Cardiac muscle cell (in vitro differentiated cells and primary cell): ENCODE measurements around the gene LYRM7. TPM values are rescaled to one million over a fixed set of nuclear protein-coding genes. Genes with fewer than 3 reads are reported as not detected.

Experiments
- DNase-seq, 2 donors: peaks; one replicate each; pipeline versions ENCODE4 v3.0.0 to v3.0.0-alpha.2; 2010 to 2017; ENCODE audit warnings: low read depth in 1 of 2, low spot score in 1 of 2
- H3K27ac ChIP-seq: fragments of 200-600 bp; sonication (generic); 2 replicates; pipeline ENCODE4 v1.5.1; 2016
- H3K27me3 ChIP-seq: fragments of 200-600 bp; sonication (generic); 2 replicates; pipeline ENCODE4 v1.6.0; 2016; ENCODE audit warnings: control low read depth
- H3K36me3 ChIP-seq: fragments of 200-600 bp; sonication (generic); 2 replicates; pipeline ENCODE4 v1.5.1; 2016; ENCODE audit warnings: control low read depth
- H3K4me1 ChIP-seq: fragments of 200-600 bp; sonication (generic); 2 replicates; pipeline ENCODE4 v1.8.1; 2017; ENCODE audit warnings: low read depth, mild to moderate bottlenecking, mixed run types
- H3K4me3 ChIP-seq: fragments of 200-600 bp; sonication (generic); 2 replicates; pipeline ENCODE4 v1.5.1; 2016; ENCODE audit warnings: mild to moderate bottlenecking
- H3K9me3 ChIP-seq: fragments of 200-600 bp; sonication (generic); 2 replicates; pipeline ENCODE4 v1.5.1; 2017; ENCODE audit warnings: low read depth, mild to moderate bottlenecking, control low read depth
- CTCF ChIP-seq: IDR thresholded peaks from 2 replicates; pipeline ENCODE4 v1.5.1; 2012; ENCODE audit warnings: low read depth, mild to moderate bottlenecking, low read length
- polyA plus RNA-seq: library from polyadenylated mRNA; unstranded; fragments of >200 nt; fragmentation: Nextera tagmentation; extraction: Ambion mirVana; gene quantifications from 2 replicates; pipeline ENCODE4 v1.2.1, GENCODE V29; 2016
- total RNA-seq: library from RNA; depleted of rRNA; stranded (reverse); fragments of >200 nt; gene quantifications from 2 replicates; pipeline ENCODE4 v1.2.3, GENCODE V29; 2016

The LYRM7 gene
- total and polyA plus RNA-seq, 2 experiments from 2014 or later, result 7.1 to 25.5 TPM

- H3K36me3 ChIP-seq, result no peaks in the 10 kb centered on the region
- H3K4me3 ChIP-seq, result no peak overlapping the region
- H3K27me3 ChIP-seq, result no peaks in the 10 kb centered on the region
- no peak for TF ChIP-seq CTCF
- peaks cover 11% of the 10 kb centered on the region for H3K4me1 ChIP-seq
- DNase-seq, result no peak
- H3K9me3 ChIP-seq, result no peaks in the 10 kb centered on the region
- no peak overlapping the region for H3K27ac ChIP-seq
These were observed 53.1 kb downstream of the LYRM7 start for GRCh38 chr5:131223751-131224386.

DNA sequence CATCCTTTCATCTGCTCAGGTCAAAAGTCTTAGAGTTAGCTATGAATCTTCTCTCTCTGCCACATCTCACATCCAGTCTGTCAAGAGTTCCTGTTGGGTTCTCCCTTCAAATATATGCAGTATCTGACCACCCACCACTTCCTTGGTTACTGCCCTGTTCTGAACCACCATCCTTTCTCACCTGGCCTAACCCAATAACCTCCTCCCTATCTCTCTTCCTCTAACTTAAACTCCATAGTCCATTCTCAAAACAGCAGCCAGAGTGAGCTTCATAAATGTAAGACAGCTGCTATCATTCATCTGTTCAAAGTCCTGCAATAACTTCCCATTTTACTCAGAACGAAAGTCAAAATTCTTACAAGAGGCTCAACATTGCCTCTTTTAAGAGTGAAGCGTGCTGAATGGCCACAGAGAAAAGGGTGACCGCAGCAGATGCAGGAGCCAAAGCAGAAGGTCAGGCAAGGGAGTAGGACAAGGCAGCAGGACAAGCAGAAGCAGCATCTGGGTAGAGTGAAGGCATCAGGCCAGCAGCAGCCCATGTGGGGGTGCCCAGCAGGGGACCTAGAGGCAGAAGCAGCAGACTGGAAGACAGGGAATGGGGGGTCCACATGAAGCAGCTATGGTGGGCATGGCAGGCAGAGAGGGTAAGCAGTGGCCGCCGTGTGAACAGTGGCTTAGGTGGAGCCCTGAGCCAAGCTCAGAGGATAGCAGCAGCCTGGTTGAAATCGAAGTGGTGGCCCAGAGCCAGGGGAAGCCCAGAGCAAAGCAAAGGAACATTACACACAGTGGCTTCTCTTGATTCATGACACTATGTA, 53.9 kb downstream of the LYRM7 start:
- Histone ChIP-seq H3K9me3 (no peaks in the 10 kb centered on the region), H3K27me3 (no peaks in the 10 kb centered on the region), H3K36me3 (no peaks in the 10 kb centered on the region), H3K4me1 (peaks cover 11% of the 10 kb centered on the region), H3K27ac (no peak overlapping the region), H3K4me3 (no peak overlapping the region)
- no peak for TF ChIP-seq CTCF
- no peak for DNase-seq

DNA sequence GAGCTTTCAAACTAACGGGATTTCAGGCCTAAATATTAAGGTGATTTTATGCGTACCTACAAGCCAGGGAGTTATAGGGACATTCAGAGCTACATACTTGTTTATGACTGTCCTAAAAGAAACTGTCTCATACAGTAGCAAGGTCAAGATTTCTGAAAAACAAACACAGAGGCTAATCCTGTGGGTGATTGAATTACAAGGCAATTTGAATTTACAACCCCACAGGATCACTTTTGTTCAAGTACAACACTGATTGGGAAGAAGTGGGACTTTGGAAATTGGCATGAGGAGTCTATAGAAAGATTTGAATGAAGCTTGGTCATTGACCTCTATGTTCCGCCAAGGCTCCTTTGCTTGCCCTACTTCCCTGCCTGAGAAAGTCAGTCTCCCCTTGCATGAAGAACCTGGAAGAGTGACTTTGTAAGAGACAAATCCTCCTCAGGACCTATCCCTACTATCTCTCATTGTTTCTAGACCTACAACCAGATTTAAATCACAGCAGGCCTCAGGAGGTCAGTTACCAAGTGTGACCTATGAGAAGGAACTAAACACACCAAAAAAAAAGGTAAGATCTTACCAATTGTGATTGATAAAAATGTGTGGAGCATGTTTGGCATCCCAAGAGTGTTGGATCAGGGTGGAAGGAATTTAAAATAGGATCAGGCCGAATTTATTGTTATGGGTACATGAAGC, 54.7 kb downstream of the LYRM7 start:
- TF ChIP-seq CTCF, result no peak
- Histone ChIP-seq H3K27me3 (no peaks in the 10 kb centered on the region), H3K4me3 (no peak overlapping the region)

GRCh38 chr5:131226899-131227298, 56.2 kb downstream of the LYRM7 start:
- no peak for DNase-seq
- Histone ChIP-seq H3K27ac (no peak overlapping the region), H3K9me3 (no peaks in the 10 kb centered on the region), H3K27me3 (no peaks in the 10 kb centered on the region), H3K4me3 (no peak overlapping the region), H3K36me3 (no peaks in the 10 kb centered on the region), H3K4me1 (peaks cover 11% of the 10 kb centered on the region)
- no peak for TF ChIP-seq CTCF

More for the DNA sequence above, 54.7 kb downstream of the LYRM7 start:
- H3K4me1 ChIP-seq, result peaks cover 11% of the 10 kb centered on the region
- no peak for DNase-seq
- no peaks in the 10 kb centered on the region for H3K9me3 ChIP-seq
- no peak overlapping the region for H3K27ac ChIP-seq
- H3K36me3 ChIP-seq, result no peaks in the 10 kb centered on the region

DNA sequence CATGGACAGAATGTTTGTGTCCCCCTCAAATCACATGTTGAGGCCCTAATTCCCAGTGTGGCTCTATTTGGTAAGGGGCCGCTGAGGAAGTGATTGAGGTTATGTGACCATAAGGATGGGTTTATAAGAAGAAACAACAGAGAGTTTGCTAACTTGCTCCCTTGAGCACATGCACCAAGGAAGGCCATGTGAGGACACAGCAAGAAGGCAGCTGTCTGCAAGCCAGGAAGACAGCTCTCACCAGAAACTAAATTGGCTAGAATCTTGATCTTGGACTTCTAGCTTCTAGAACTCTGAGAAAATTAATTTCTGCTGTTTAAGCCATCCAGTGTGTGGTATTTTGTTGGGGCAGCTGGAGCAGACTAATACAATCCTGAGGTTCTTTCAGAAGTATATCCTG, 57.9 kb downstream of the LYRM7 start:
- Histone ChIP-seq H3K27me3 (no peaks in the 10 kb centered on the region), H3K27ac (no peak overlapping the region), H3K36me3 (no peaks in the 10 kb centered on the region), H3K4me1 (no peaks in the 10 kb centered on the region), H3K4me3 (no peak overlapping the region), H3K9me3 (no peaks in the 10 kb centered on the region)
- no peak for DNase-seq
- TF ChIP-seq CTCF, result no peak
